A549 (cell line): ENCODE results near the gene CRYGB.

ENCODE experiments used
- CBX8 ChIP-seq: fragments of 200-600 bp; sonication (generic); IDR thresholded peaks from 2 replicates; pipeline ENCODE4 v1.6.1; 2016
- CTCF ChIP-seq: fragments of >200 bp; sonication (Bioruptor Twin); formaldehyde crosslinking; IDR thresholded peaks from 3 replicates; pipeline ENCODE4 v1.5.1; 2016
- EHMT2 ChIP-seq: fragments of 200-600 bp; sonication (generic); IDR thresholded peaks from 2 replicates; pipeline ENCODE4 v1.6.1; 2016; ENCODE audit warnings: antibody characterized with exemption, low read depth, mild to moderate bottlenecking, moderate library complexity
- EP300 ChIP-seq, 2 experiments: fragments of >200 bp; sonication (Bioruptor Twin); formaldehyde crosslinking; IDR thresholded peaks; 2 replicates in 1 of 2; 3 replicates in 1 of 2; pipeline ENCODE4 v1.6.1; 2016 to 2017
- JUNB ChIP-seq: fragments of >200 bp; sonication (Bioruptor Twin); formaldehyde crosslinking; IDR thresholded peaks from 2 replicates; pipeline ENCODE4 v1.6.1; 2016
- MYC ChIP-seq: IDR thresholded peaks from 2 replicates; pipeline ENCODE4 v1.6.1; 2012; ENCODE audit warnings: mild to moderate bottlenecking, inconsistent platforms, low read length, improper control_type of control experiment, borderline replicate concordance
- PBX3 ChIP-seq: IDR thresholded peaks from 2 replicates; pipeline ENCODE4 v1.6.1; 2012
- POLR2A ChIP-seq: IDR thresholded peaks from 2 replicates; pipeline ENCODE4 v1.6.1; 2012; ENCODE audit warnings: mild to moderate bottlenecking, low read length
- RAD21 ChIP-seq, 2 experiments: fragments of >200 bp in 1 of 2; sonication (Bioruptor Twin) in 1 of 2; formaldehyde crosslinking in 1 of 2; IDR thresholded peaks in 1 of 2; conservative IDR thresholded peaks in 1 of 2; 2 replicates in 1 of 2; 3 replicates in 1 of 2; pipeline ENCODE4 v1.6.1; 2012 to 2018; ENCODE audit warnings: inconsistent platforms in 1 of 2
- RARB ChIP-seq: fragments of 250-450 bp; sonication (Bioruptor Pico); IDR thresholded peaks from 2 replicates; pipeline ENCODE4 v1.8.0; 2021; ENCODE audit warnings: mild to moderate bottlenecking, moderate library complexity
- REST ChIP-seq: fragments of 200-600 bp; sonication (generic); IDR thresholded peaks from 2 replicates; pipeline ENCODE4 v1.6.1; 2016; ENCODE audit warnings: antibody characterized with exemption, mild to moderate bottlenecking, moderate library complexity
- ZNF302 ChIP-seq: fragments of 250-450 bp; sonication (Bioruptor Pico); IDR thresholded peaks from 2 replicates; pipeline ENCODE4 v1.9.0; 2021; ENCODE audit warnings: inconsistent platforms, mild to moderate bottlenecking, moderate library complexity

GRCh38 chr2:208136716-208137094, 9.3 kb downstream of the CRYGB start:
- TF ChIP-seq CTCF (no peak), RARB (no peak), RAD21 (conservative IDR thresholded peaks at IDR 0.05 in 1 of 2, IDR thresholded peaks at IDR 0.05 in 1 of 2) (no peak), CBX8 (no peak), MYC (no peak), ZNF302 (CRISPR knock-in tag) (no peak), POLR2A (no peak), EHMT2 (no peak), PBX3 (no peak), REST (no peak), EP300 (IDR thresholded peaks at IDR 0.05) (no peak), JUNB (no peak)
